GM18520 (cell line): ENCODE results near the gene PIGL.
"Not testable (repeated sequence)": the region's sequence is repeated elsewhere in the genome, so short reads cannot be mapped to it uniquely, and the experiment has no call there.

Experiments
- ATAC-seq: cut with Tn5 transposase; IDR thresholded peaks from one replicate; pipeline ENCODE4 v1.9.1; 2021; ENCODE audit not compliant: unreplicated experiment

PIGL gene

DNA sequence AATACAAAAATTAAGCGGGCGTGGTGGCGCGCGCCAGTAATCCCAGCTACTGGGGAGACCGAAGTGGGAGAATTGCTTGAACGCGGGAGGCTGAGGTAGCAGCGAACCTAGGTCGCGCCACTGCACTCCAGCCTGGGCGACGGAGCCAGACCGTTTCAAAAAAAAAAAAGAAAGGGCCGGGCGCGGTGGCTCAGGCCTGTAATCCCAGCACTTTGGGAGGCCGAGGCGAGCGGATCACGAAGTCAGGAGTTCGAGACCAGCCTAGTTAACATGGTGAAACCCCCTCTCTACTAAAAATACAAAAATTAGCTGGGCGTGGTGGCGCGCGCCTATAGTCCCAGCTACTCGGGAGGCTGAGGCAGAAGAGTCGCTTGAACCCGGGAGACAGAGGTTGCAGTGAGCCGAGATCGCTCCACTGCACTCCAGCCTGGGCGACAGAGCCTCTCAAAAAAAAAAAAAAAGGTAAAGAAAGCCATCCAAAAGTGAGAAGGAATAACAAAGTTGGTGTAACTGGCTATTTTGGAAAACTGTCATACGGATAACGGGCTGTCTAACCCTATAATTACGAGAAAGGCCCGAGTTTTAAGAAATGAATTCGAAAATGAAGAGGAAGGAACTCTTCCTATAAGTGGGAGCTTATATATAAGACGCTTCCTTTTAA, 539 bp upstream of the PIGL start:
- ATAC-seq, result not testable (repeated sequence)

- no peak for ATAC-seq
These were observed 5.4 kb downstream of the PIGL start for GRCh38 chr17:16222406-16222805.

DNA sequence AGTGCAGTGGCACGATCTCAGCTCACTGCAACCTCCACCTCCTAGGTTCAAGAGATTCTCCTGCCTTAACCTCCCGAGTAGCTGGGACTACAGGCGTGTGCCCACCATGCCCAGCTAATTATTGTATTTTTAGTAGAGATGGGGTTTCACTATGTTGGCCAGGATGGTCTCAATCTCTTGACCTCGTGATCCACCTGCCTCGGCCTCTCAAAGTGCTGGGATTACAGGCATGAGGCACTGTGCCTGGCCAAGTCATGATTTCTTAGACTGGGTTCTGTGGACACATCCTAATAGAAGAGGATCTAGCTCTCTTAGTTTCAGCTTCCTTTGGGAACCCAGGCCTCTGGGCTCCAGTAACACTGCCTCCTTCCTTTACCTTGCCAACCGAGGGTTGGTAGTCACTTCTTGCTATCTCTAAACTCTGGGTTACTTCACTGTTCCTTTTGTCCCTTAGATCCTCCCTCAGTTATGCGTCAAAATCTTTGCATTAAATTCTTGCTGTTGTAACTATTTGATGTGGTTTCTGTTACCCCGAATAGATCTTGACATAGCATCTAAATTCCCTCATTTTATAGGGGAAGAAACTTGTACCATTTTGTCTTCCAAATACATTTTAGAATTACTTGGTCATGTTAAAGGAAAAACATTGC, 13.0 kb downstream of the PIGL start:
- ATAC-seq, result not testable (repeated sequence)

DNA sequence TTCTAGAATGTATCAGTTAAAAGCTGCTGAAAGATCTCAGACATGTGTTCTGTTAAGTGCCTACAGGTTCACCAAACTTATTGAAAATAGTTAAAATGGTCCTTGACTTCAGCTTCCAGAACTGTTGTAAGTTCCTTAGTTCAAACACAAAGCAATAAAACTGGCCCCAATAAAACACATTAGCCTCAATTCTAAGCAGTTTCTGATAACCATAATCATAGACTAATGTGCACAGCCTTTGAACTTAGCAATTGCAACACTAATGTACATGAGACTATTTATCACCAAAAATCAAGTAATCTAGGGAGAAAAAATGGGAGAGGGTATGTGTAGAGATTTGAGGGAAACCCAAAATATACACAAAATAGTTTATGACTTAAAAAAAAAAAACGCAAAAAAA, 15.4 kb downstream of the PIGL start:
- ATAC-seq, result no peak

GRCh38 chr17:16239931-16240330, 22.9 kb downstream of the PIGL start:
- no peak for ATAC-seq

DNA sequence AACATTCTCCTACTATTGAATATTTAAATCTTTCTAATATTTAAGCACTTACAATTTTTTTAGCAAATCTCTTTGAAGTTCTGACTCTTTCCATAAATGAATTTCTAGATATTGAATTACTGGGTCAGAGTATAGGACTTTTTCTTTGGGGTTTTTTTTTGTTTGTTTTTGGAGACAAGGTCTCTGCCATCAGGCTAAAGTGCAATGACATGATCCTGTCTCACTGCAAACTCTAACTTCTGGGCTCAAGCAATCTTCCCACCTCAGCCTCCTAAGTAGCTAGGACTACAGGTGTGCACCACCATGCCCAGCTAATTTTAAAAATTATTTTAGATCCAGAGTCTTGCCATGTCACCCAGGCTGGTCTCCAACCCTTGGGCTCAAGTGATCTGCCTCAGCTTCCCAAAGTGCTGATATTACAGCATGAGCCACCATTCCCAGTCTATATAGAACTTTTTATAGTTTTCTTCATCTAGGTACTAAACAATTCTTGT, 24.9 kb downstream of the PIGL start:
- no peak for ATAC-seq

DNA sequence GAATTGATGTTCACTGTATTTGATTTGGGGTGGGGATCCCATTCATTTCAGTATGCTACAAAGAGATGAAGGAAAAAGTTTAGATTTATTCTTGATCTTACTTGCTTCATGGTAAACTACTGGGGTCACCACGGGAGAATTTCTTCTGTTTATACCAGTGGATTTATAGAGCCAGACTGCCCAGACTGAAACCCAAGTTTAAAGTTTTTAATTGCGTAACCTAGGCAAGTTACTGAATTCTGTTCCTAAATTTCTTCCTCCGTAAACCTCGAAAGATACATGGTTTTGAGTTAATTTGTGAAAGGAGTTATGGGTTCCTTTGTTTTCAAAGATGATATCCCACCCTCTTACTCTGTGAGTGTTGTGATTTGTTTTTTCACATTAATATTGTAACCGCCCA, 26.4 kb downstream of the PIGL start:
- no peak for ATAC-seq

DNA sequence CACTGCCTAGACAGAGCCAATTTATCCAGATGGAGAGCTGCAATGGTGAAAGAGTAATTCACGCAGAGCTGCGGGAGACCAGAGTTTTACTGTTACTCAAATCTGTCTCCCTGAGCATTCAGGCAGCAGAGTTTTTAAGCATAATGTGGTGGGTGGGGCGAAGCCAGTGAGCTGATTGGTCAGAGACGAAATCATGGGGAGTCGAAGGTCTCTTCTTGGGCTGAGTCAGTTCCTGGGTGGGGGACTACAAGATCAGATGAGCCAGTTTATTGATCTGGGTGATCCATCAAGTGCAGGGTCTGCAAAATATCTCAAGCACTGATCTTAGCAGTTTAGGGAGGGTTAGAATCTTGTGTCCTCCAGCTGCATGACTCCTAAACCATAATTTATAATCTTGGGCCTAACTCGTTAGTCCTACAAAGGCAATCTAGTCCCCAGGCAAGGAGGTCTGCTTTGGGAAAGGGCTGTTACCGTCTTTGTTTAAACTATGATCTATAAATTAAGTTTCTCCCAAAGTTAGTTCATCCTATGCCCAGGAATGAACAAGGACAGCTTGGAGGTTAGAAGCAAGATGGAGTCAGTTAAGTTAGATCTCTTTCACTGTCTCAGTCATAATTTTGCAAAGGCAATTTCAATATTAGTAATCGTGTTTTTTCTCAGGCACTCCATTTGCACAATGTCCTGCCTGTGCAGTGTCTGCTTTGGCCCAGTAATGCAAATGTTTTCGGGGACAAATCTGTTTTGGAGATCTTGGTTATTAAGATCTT, 27.0 kb downstream of the PIGL start:
- ATAC-seq, result no peak

DNA sequence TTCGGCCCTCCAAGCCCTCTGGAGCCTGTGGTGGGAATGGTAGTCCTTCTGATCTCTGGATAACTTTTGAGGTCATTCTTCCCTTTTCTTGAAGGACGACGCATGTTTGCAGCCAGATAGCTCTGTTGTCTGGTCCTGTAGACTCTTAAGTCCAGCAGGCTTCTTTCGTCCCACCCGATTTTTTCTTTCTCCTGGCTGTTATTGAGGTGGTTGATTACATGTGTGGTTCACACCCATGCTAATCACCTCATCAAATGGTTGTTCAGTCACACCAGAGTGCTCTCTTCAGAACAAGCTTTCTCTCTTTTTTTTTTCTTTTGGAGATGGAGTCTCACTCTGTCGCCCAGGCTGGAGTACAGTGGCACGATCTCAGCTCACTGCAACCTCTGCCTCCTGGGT, 30.6 kb downstream of the PIGL start:
- ATAC-seq, result no peak

DNA sequence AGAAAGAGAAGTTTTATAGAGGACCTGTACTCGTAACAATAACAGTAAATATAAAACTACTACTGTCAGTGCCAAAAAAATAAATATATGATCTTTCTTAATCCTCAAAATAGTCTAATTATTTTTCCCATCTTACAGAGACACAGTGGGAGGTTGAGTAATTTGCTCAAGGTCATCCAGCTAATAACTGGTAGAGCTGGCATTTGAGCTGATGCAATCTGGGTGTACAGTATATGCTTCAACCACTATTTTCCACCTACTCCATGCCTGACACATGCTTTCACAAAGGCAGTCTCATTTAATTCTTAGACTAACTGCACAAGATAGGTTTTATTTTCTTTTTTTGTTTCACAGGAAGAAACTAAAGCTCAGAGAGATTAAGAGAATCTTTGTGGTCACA, 33.6 kb downstream of the PIGL start:
- no peak for ATAC-seq

GRCh38 chr17:16251043-16251442, 34.0 kb downstream of the PIGL start:
- no peak for ATAC-seq

- no peak for ATAC-seq
These were observed 34.5 kb downstream of the PIGL start for GRCh38 chr17:16251556-16251955.

- ATAC-seq, result no peak
These were observed 37.9 kb downstream of the PIGL start for GRCh38 chr17:16254773-16255400.

DNA sequence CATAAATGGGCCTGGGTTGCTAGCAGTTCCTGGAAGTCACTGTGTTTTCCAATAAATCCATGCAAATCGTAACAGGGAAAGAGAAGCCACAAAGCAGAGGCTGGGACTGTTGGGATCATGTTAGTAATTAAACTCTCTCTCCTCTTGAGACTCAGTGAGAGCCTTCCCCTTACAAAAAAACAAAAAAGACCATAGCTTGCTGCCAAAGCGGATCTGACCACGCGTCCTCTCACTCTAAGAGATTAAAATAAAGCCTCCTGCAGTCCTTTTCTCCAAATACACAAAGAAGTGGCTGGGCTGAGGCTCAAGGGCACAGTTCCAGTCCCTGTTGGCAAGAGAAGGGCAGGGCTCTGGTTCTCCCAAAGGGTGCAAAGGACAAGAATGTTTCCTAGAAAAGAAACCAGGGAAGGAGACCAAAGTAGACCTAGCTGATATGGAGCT, 38.5 kb downstream of the PIGL start:
- no peak for ATAC-seq

DNA sequence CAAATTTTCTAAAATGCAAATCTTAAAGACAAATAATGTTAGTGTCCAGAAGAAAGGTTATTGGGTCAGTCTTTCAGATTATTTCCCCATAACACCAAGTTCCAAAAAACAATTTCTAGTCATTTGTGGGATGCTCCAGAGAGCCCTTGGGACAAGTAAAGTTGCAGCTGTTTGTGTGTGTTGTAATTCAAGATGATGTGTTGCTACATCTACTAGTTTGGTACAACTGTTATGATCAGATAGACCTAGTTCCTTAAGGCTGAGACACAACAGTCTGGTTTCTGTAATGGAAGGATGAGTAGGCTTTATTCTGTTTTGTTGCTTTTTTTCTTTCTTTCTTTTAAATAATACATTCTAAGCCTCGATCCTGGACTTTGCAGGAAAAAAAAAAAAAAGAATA, 41.9 kb downstream of the PIGL start:
- ATAC-seq, result no peak

DNA sequence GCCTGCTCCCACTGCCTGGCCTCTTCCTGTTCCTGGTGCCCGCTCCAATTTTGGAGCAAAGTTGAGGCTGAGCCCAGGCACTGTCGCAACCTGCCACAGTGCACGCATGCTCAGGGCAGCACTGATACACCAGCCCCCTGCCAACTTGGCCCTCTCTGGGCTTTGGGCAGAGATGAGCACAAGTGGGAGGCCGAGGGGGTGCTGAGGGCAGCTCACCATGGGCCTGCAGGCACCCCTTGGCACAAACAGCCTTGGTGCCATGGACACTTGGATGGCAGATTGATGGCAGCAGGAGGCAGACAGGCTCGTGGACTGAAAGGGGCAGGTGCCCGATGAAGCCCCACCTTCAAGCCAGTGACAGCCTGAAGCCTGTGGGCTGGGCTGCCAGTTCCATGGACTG, 42.9 kb downstream of the PIGL start:
- no peak for ATAC-seq

DNA sequence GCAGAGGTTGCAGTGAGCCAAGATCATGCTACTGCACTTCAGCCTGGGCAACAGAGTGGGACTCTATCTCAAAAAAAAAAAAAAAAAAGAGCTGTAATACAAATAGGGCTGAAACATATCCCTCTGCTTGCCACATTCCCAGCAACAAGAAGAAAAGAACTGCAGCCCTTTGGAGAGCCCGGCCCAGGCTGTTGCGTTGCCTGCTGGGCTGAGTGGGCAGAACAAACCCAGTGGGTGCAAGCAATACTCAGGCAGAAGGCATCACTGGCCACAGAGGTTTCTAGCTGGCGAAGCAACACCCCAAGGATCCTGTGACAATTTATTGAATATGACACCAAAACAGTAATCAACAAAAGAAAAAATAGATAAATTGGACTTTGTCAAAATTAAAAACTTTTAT, 44.0 kb downstream of the PIGL start:
- ATAC-seq, result no peak

- ATAC-seq, result no peak
These were observed 45.2 kb downstream of the PIGL start for GRCh38 chr17:16262201-16262600.

DNA sequence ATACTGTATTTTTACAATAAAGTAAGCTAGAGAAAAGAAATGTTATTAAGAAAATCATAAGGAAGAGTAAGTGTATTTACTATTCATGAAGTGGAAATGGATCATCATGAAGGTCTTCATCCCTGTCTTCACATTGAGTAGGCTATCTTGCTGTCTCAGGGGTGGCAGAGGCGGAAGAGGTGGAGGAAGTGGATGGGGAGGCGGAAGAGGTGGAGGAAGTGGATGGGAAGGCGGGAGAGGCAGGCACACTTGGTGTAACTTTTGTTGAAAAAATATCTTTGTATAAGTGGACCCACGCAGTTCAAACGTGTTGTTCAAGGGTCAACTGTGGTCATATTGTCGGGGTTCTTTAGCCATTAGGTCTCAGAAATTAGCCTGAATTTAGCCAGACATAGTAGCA, 50.2 kb downstream of the PIGL start:
- no peak for ATAC-seq

DNA sequence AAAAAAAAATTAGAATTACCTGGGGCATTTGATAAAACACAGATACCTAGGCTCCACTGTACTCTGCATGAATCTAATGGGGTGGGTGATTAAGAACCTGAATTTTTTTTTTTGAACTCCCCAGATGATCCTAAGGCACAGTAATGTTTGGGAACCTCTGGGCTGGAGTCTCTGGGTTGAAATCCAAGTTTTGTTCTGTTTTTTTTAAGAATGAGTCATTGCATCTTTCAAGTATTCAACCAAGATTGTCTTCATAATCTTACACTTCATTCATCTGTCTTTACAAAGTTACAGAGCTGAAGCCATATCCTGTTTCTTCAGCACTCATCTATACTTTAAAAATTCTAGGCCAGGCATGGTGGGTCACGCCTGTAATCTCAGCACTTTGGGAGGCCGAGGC, 52.6 kb downstream of the PIGL start:
- ATAC-seq, result no peak

- no peak for ATAC-seq
These were observed 55.3 kb downstream of the PIGL start for GRCh38 chr17:16272111-16272840.
